Panc1 (cell line): ENCODE measurements around the gene CACNA1D. TPM values are rescaled to one million over a fixed set of nuclear protein-coding genes. Genes with fewer than 3 reads are reported as not detected.

Source experiments
- ATAC-seq: fragments of 200-7000 bp; cut with Tn5 transposase; 2 replicates; pipeline ENCODE4 v1.9.1; 2020; ENCODE audit warnings: mild to moderate bottlenecking, moderate library complexity
- BruUV-seq: library from RNA; stranded (reverse); fragments of 400-500 nt; replicated peaks from 2 replicates; lab custom pipeline; 2021; lab: Mats Ljungman, UMichigan
- CTCF ChIA-PET: fragments of 300-600 bp; sonication (Branson Sonifier 250); formaldehyde crosslinking; loops from one replicate; lab custom pipeline; 2022; ENCODE audit warnings: antibody characterized with exemption; lab: Charles Lee
- POLR2A ChIA-PET: fragments of 300-600 bp; sonication (Branson Sonifier 250); formaldehyde crosslinking; loops from one replicate; lab custom pipeline; 2022; ENCODE audit warnings: antibody characterized with exemption; lab: Charles Lee
- DNase-seq: peaks from one replicate; pipeline ENCODE4 v3.0.0-alpha.2; 2010; ENCODE audit warnings: low read depth, low spot score
- H3K27ac ChIP-seq: 2 replicates; pipeline ENCODE4 v1.5.1; 2011; ENCODE audit warnings: mild to moderate bottlenecking, low read length, inconsistent platforms
- H3K27me3 ChIP-seq: fragments of 200-500 bp; sonication (Bioruptor generic); 2 replicates; pipeline ENCODE4 v1.6.0; 2014; ENCODE audit warnings: low read length, inconsistent platforms; ENCODE audit not compliant: control insufficient read depth, insufficient read depth
- H3K36me3 ChIP-seq: fragments of 200-500 bp; sonication (Bioruptor generic); 2 replicates; pipeline ENCODE4 v1.5.1; 2014; ENCODE audit warnings: inconsistent platforms, mild to moderate bottlenecking, low read length, moderate library complexity; ENCODE audit not compliant: control insufficient read depth, insufficient read depth
- H3K4me1 ChIP-seq: 2 replicates; pipeline ENCODE4 v1.5.1; 2011; ENCODE audit warnings: inconsistent platforms, mild to moderate bottlenecking, low read length, moderate library complexity; ENCODE audit not compliant: control insufficient read depth, insufficient read depth
- H3K4me3 ChIP-seq, 2 experiments: 2 replicates each; pipeline ENCODE4 v1.5.1; 2011 to 2012; ENCODE audit warnings: low read depth in 2 of 2, low read length in 2 of 2, mild to moderate bottlenecking in 2 of 2, inconsistent platforms in 1 of 2, moderate library complexity in 1 of 2
- H3K9me3 ChIP-seq: fragments of 200-500 bp; sonication (Bioruptor generic); 2 replicates; pipeline ENCODE4 v1.5.1; 2014; ENCODE audit warnings: low read depth, mild to moderate bottlenecking, inconsistent platforms, low read length, moderate library complexity; ENCODE audit not compliant: control insufficient read depth, insufficient read depth
- CTCF ChIP-seq: fragments of 450-650 bp; IDR thresholded peaks from 2 replicates; pipeline ENCODE4 v1.5.1; 2017; ENCODE audit warnings: mild to moderate bottlenecking
- POLR2AphosphoS5 ChIP-seq: IDR thresholded peaks from 2 replicates; pipeline ENCODE4 v1.6.1; 2012; ENCODE audit warnings: mild to moderate bottlenecking, low read depth, low read length, moderate library complexity
- REST ChIP-seq, 2 experiments: IDR thresholded peaks; 2 replicates each; pipeline ENCODE4 v1.6.1; 2011 to 2012; ENCODE audit warnings: low read depth in 2 of 2, control low read depth in 1 of 2, low read length in 1 of 2, mild to moderate bottlenecking in 1 of 2, moderate library complexity in 1 of 2; ENCODE audit not compliant: insufficient read depth in 1 of 2
- SIN3A ChIP-seq: IDR thresholded peaks from 2 replicates; pipeline ENCODE4 v1.6.1; 2012; ENCODE audit warnings: low read depth, mild to moderate bottlenecking, low read length, moderate library complexity, borderline replicate concordance; ENCODE audit not compliant: insufficient read depth
- TCF7L2 ChIP-seq: IDR thresholded peaks from 2 replicates; pipeline ENCODE4 v1.6.1; 2011; ENCODE audit warnings: mild to moderate bottlenecking, low read depth, low read length, inconsistent platforms
- in situ Hi-C: cut with HindIII; loops from 2 replicates; pipeline ENCODE4 v1.10.0; 2016; ENCODE audit warnings: low sequenced_read_pairs, low pct_unique_long_range_greater_than_20kb
- intact Hi-C: fragments of 100-400 bp; cut with micrococcal nuclease; formaldehyde crosslinking; loops from one replicate; pipeline ENCODE4 v1.10.0; 2022; ENCODE audit not compliant: unreplicated experiment
- total RNA-seq: library from RNA; stranded (reverse); gene quantifications from one replicate; pipeline ENCODE4 v1.2.1, GENCODE V29; 2021; ENCODE audit not compliant: unreplicated experiment

Gene CACNA1D
- total RNA-seq, 1 experiment from 2014 or later: 23.0 TPM

- no peaks in the 10 kb centered on the region for H3K9me3 ChIP-seq
- DNase-seq: no peak
- no peak for ATAC-seq
- H3K27ac ChIP-seq: no peak overlapping the region
- CTCF ChIA-PET: no interaction called here
- POLR2A ChIA-PET: no interaction called here
- H3K4me3 ChIP-seq: no peak overlapping the region
- in situ Hi-C loops: no loop called here
- TF ChIP-seq REST (IDR thresholded peaks at IDR 0.05; ENCODE audit: insufficient read depth in 1 of 2, low read depth in 2 of 2, low read length in 1 of 2) (no peak), SIN3A (no peak), CTCF (no peak), POLR2AphosphoS5 (no peak), TCF7L2 (no peak)
- intact Hi-C loops: no loop called here
- no peaks in the 10 kb centered on the region for H3K27me3 ChIP-seq
- H3K4me1 ChIP-seq: no peaks in the 10 kb centered on the region
- H3K36me3 ChIP-seq: no peaks in the 10 kb centered on the region
- no TSS peak for BruUV-seq
These were observed 199.6 kb downstream of the CACNA1D start for GRCh38 chr3:53694046-53694445.

GRCh38 chr3:53694666-53695323, 200.4 kb downstream of the CACNA1D start:
- BruUV-seq: no TSS peak
- CTCF ChIA-PET: no interaction called here
- TF ChIP-seq TCF7L2: no peak
- TF ChIP-seq CTCF: no peak
- TF ChIP-seq REST (IDR thresholded peaks at IDR 0.05; ENCODE audit: insufficient read depth in 1 of 2, low read depth in 2 of 2, low read length in 1 of 2): no peak
- TF ChIP-seq POLR2AphosphoS5: no peak
- TF ChIP-seq SIN3A: no peak

More at GRCh38 chr3:53694666-53695323, 200.4 kb downstream of the CACNA1D start:
- Histone ChIP-seq H3K27me3 (no peaks in the 10 kb centered on the region), H3K4me3 (no peak overlapping the region), H3K27ac (no peak overlapping the region), H3K4me1 (no peaks in the 10 kb centered on the region), H3K36me3 (no peaks in the 10 kb centered on the region), H3K9me3 (no peaks in the 10 kb centered on the region)
- DNase-seq: no peak
- intact Hi-C loops: no loop called here
- no peak for ATAC-seq
- POLR2A ChIA-PET: no interaction called here
- in situ Hi-C loops: no loop called here
